ENCODE data around the gene SPTB.

Gene SPTB

DNA sequence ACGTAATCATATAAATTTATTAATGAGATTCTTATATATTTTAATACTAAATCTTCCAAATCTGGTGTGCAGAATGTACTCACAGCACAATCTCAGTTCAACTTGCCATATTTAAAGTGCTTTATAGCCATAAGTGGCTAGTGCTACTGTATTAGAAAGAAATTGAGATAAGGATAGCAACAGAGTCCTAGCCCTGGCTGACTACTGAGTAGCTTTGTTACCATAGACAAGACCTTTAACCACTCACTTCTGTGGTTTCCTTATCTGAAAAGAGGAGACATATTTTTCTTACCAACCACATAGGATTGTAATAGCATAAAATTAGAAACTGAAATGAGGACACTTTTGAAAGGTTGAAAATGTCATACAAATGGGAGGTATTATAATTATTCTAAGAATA, 32.6 kb upstream of the SPTB start:
- TF ChIP-seq, protein P1, sequence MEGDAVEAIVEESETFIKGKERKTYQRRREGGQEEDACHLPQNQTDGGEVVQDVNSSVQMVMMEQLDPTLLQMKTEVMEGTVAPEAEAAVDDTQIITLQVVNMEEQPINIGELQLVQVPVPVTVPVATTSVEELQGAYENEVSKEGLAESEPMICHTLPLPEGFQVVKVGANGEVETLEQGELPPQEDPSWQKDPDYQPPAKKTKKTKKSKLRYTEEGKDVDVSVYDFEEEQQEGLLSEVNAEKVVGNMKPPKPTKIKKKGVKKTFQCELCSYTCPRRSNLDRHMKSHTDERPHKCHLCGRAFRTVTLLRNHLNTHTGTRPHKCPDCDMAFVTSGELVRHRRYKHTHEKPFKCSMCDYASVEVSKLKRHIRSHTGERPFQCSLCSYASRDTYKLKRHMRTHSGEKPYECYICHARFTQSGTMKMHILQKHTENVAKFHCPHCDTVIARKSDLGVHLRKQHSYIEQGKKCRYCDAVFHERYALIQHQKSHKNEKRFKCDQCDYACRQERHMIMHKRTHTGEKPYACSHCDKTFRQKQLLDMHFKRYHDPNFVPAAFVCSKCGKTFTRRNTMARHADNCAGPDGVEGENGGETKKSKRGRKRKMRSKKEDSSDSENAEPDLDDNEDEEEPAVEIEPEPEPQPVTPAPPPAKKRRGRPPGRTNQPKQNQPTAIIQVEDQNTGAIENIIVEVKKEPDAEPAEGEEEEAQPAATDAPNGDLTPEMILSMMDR (IDR thresholded peaks at IDR 0.05; ENCODE audit: insufficient read depth, low read depth, low read length, missing control alignments), result no peak

DNA sequence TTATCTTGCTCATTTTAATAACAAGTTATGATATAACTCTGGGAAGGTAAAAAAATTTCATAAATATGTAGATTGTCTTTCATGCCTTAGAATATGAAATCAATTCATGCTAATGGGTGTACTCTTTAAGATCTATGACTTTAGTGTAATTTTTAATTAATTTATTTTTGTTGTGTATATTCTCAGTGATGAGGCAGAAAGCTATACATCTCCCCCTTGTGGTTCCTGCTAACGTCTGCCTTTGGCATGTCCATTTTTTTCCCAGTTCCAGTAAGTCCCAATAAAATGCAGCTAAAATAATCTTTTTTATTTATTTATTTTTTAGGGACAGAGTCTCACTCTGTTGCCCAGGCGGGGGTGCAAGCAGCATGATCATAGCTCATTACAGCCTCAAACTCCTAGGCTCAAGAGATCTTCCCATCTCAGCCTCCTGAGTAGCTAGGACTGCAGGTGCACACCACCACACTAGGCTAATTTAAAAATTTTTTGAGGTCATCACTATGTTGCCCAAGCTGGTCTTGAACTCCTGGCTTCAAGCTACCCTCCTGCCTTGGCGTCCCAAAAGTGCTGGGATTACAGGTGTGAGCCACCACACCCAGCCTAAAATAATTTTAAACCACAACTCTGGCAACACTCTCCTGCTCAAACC, 31.3 kb upstream of the SPTB start:
- peak; percentile 12 for DNase-seq (ENCODE audit: low read depth)
- TF ChIP-seq, protein P1 (IDR thresholded peaks at IDR 0.05; ENCODE audit: insufficient read depth, low read depth, low read length, missing control alignments), result peak; percentile 26
- H3K4me3 ChIP-seq (ENCODE audit: low read depth, low read length), result no peak overlapping the region

More for the DNA sequence above, 32.6 kb upstream of the SPTB start:
- no peak overlapping the region for H3K4me3 ChIP-seq (ENCODE audit: low read depth, low read length)
- peak; percentile 15 for DNase-seq (ENCODE audit: low read depth)

DNA sequence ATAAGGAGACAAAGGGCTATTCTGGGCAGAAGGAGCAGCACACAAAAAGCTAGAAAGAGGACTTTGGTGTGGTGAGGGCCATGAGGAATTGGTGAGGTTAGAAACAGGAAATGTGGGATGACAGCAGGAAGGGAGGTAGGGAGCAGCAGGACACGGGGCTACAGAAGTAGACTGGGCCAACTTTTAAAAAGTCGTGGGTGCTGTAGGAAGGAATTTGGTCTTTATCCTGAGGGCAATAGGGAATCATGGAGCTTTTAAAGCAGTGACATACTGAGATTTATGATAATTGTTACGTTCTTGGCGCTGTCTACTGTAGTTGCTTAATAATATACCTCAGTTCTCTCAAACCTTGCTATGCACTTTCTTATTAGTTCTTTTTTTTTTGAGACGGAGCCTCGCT, 26.3 kb upstream of the SPTB start:
- DNase-seq (ENCODE audit: low read depth), result no peak

DNA sequence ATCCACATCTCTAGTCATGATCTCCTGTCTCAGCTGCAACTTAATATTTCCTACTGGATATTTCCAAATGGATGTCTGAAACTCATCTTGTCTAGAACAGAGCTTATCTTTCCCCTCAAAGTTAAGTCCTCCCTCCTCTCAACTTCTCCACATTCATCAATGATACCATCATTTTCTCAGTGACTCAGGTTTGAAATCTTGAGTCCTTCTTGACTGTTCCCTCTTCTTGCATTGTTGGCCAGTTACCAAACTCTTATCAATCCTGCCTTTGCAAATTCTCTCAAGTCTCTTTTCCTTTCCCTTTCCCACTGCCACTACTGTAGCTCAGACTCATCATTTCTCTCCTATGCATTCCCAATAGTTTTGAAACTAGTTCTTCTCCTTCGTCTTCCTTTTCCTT, 20.3 kb upstream of the SPTB start:
- TF ChIP-seq, protein P1 (IDR thresholded peaks at IDR 0.05; ENCODE audit: insufficient read depth, low read depth, low read length, missing control alignments), result no peak
- no peak for DNase-seq (ENCODE audit: low read depth)

More for the DNA sequence above, 26.3 kb upstream of the SPTB start:
- TF ChIP-seq, protein P1 (IDR thresholded peaks at IDR 0.05; ENCODE audit: insufficient read depth, low read depth, low read length, missing control alignments), result no peak
- H3K4me3 ChIP-seq (ENCODE audit: low read depth, low read length), result no peak overlapping the region

DNA sequence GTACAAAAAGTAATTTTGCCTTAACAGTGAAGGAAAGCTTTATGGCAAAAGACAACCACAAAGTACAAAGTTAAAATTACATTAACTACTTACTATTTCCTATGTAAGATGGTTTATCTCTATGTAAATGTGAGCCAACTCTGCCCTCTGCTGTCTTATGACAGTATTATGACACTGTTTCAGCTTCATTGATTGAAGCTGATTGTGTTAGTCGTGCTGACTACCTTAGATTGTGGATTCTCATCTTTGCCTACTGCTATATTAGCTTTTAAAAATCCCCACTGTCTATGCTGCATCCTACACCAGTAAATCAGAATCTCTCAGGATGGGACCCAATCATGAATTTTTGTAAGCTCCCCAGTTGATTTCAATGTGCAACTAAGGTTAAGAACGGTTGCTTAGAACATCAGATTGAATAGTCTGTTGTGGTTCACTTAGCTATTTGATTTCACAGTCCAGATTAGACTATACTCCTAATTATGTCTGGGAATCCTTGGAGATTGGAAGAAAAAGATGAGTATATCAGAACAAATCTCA, 12.2 kb upstream of the SPTB start:
- TF ChIP-seq, protein P1 (IDR thresholded peaks at IDR 0.05; ENCODE audit: insufficient read depth, low read depth, low read length, missing control alignments), result peak; percentile 38
- no peak overlapping the region for H3K4me3 ChIP-seq (ENCODE audit: low read depth, low read length)
- DNase-seq (ENCODE audit: low read depth), result peak; percentile 69

More for the DNA sequence above, 20.3 kb upstream of the SPTB start:
- H3K4me3 ChIP-seq (ENCODE audit: low read depth, low read length), result no peak overlapping the region

DNA sequence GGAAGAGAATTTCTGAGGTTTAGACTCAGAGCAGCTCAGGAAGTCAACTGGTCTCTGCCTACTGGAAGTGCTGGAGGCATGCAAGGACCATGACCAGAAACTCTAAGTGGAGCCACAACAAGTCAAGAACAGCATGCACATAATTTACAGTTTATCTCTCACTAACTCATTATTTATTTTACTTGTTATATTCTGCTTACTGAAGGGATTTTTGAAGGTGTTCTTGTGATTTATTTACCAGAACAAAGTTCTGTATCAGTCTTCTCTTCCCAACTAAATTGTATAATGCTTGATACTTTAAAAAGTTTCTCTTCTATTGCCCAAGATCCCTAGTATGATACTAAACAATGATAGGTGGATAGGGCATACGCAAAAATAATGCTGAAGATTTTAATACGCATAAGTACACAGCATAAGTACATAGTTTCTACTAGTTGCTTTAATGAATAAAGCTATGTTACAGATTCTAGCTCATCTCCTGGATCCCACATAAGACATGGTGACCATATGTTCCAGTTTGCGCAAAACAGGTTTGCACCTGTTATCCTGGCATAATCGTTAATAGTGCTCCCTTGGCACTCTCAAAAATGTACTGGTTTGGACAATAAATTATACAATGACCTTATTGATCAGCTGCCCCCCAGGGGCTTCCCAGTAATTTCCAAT, 11.6 kb upstream of the SPTB start:
- H3K4me3 ChIP-seq (ENCODE audit: low read depth, low read length), result no peak overlapping the region
- TF ChIP-seq, protein P1 (IDR thresholded peaks at IDR 0.05; ENCODE audit: insufficient read depth, low read depth, low read length, missing control alignments), result no peak
- no peak for DNase-seq (ENCODE audit: low read depth)

All from GM12865 (cell line).